GM03348 (cell line): ENCODE results near the gene ECE2.

Experiments used
- DNase-seq: peaks from one replicate; pipeline ENCODE4 v3.0.0; 2012; ENCODE audit warnings: low spot score

Gene ECE2

DNA sequence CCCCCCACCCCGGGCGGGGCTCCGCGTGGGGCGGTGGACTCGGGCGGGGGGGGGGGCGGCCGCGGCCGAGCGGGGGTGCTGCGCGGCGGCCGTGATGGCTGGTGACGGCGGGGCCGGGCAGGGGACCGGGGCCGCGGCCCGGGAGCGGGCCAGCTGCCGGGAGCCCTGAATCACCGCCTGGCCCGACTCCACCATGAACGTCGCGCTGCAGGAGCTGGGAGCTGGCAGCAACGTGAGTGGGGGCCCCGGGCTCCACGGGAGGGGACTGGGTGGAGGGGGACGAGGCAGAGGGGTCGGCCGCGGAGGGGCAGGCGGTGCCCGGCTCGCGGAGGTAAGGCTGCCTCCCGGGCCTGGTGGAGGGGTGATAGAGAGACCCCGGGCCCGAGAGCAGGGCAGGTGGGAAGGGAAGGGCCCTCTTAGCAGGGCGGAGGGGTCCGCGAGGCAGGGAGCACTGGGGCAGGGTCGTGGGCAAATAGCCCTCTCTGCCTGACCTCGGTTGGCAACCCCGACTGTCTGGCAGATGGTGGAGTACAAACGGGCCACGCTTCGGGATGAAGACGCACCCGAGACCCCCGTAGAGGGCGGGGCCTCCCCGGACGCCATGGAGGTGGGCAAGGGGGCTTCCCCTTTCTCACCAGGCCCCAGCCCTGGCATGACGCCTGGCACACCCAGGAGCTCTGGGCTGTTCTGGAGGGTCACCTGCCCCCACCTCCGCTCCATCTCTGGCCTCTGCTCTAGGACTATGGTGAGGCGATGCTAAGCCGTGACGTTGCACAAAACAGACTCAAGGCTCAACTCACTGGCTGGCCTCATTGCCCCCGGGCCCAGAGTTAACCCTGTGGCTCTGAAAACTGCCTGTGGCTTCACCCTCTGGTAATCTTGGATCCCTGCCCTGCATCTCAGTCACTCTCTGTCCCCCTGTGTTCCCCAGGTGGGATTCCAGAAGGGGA, at the start of gene ECE2:
Gene ECE2, plus strand, starts transcription at position 62 of the 950 bp plus-strand sequence. Its CDS starts 132 bp downstream, at position 194.
- DNase-seq, result peak; percentile 74

DNA sequence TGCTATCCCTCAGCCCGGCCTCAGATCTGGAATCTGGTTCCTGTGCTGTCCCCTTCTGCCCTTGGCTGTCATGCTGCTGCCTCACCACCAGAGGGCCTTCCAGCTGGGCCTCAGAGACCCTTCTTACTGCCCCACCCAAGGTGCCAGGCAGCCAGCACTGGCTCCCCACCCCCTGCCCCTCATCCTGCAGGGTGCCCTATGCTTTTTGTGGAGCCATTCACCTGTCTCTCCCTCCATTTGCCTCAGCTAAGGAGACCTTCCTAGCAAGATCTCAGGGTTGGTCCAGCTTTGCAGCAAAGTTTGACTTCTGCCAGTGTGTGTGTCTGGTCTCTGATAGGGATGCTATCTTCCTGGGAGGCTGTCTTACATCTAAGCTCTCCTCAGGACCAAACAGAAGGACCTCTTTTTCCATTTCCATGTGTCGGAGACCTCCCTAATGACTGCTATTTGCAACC, 48.3 kb upstream of the ECE2 start:
- peak; percentile 73 for DNase-seq

DNA sequence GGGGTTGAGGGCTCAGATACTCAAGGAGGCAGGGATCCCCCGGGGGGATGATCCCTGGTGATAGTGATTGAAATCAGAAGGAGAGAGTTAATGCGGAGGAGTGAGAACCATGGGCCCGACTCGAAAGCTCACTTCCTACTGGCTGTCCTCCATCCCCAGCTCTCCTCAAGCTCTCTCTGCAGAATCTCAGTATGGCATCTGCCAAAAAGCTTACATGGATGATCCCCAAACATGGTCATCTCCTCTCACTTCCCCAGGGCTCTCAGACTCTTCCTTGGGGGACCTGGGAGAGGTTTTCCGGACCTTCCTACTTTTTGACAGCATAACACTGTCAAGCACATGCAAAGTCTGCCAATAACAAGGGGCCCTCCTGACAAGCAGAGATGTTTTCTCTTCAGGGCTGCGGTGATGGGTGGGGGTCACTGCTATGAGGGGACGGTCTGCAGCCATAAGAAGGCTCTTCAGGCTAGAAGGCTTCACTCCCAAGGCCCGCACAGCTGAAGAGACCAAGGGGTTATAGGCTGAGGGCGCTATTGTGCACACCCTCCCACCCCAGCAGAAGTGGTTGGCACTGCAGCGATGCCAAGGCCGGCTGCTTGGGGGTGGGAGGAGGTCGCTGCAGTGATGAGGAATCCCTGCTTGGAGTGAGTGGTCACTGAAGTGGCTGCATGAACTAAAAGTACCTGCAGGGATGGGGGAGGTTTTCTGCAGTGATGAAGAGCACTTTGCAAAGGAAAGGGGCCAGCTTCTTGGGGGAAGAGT, 47.3 kb upstream of the ECE2 start:
- DNase-seq, result no peak

DNA sequence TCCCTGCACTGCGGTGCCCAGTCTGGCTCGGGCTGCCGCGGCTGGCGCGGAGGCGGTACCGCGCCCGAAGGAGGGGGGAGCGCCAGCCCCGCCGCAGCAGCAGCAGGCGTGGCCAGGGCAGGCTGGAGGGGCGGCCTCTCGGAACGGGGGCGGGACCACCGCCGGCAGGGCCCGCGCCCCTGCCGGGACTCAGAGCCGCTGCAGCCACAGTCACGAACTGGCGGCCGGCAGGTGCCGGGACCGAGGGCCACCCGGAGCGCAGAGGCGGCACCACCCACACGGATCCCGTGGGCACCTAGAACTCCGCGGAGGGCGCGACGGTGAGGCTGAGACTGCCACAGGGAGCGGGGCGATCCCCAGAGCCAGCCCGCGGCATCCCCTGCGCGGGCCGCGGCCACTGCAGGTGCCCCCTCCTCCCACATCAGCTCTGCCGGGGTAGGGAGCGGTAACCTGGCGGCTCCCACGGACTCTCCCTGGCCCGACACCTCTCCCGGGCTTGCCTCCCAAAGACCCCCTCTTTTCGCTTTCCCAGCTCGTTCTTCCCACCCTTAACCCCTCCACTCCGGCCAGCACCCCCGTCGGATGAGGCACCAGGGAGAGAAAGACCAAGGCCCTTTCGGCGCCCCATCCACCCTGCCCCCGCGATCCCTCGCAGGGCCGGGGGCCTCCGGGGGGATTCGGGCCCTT, 46.3 kb upstream of the ECE2 start, which contains the start of gene VWA5B2:
Gene VWA5B2, plus strand, starts transcription at position 192 of the 687 bp plus-strand sequence. CDS start 944 bp downstream, outside the sequence.
- peak; percentile 84 for DNase-seq

DNA sequence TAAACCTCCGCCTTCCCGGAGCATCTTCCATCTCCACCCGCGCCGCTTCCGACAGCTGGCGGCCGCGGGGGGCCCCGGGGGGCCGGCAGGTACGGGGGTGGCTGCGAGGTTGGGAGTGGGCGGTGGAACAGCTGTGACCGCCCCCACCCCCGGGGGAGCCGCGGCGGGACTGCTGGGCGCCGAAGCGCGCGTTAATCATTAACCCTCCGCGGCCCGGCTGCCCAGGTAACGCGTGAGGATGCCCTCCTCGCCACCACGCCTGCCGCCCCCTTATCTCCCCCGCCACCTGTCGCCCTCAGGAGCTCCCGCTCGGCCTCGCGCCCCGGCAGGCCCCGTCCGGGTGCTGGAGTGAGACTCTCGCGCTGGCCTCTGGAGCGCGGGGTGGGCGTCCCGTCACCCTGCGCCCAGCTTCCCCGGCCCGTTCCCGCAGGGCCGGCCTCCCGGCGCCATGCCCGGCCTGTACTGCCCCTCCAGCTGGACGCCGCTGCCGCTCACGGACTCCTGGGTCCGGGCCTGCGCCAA, 45.7 kb upstream of the ECE2 start:
- peak; percentile 27 for DNase-seq

DNA sequence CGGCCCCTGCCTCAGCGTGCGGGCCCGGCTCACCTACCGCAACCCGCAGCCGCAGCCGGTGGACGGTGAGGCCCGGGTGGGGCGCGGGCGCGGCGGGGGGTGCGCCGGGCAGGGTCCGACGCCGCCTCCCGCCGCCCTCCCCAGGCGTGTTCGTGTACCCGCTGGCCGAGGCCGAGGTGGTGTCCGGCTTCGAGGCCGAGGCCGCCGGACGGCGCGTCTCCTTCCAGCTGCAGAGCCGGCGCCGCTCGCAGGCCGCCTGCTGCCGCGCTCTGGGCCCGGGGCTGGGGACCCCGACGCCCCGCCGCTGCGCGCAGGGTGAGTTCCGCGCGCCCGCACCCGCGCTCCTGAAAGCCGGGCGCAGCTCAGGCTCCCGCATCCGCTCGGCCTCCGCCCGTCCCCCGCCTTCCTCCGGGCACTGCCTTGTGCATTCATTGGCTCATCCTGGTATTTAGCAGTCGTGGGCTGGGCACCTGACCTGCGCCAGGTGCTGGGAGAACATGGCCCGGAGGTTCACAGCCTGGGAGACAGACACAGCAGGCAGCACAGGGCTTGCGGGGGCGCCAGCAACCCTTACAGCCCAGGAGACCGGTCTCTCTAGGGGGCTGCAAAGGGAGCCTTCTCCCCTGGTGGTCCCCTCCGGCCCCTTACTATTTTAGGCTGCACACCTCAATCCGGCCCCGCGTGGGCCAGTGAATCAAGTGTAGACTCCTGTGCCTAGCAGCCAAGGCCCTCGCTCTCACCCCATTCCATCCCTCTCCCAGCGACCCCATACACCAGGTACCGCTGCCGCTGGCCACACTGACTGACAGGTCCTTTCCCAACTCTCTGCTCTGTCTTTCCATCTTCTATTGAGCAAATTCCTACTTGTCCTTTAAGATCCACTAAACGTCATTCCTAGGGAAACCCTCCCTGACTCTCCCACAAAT, 45.0 kb upstream of the ECE2 start:
- peak; percentile 20 for DNase-seq

DNA sequence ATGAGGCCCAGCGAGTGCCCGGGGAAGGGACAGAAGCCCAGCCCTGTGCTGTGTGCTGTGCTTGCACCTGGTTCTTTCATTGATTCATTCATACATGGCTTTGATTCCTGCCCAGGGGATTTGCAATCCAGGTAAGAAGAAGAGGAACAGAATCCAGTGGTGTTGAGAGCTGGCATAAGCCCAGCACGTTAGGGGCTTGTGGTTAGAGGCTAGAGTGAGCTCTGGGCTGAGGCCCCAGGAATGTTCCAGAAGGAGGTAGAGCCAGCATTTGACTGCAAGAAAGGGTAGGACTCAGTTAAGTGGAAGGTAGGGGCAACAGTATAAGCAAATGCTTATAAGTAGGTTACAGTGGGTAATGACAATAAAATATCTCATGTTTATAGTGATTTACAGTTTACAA, 44.2 kb upstream of the ECE2 start:
- no peak for DNase-seq

DNA sequence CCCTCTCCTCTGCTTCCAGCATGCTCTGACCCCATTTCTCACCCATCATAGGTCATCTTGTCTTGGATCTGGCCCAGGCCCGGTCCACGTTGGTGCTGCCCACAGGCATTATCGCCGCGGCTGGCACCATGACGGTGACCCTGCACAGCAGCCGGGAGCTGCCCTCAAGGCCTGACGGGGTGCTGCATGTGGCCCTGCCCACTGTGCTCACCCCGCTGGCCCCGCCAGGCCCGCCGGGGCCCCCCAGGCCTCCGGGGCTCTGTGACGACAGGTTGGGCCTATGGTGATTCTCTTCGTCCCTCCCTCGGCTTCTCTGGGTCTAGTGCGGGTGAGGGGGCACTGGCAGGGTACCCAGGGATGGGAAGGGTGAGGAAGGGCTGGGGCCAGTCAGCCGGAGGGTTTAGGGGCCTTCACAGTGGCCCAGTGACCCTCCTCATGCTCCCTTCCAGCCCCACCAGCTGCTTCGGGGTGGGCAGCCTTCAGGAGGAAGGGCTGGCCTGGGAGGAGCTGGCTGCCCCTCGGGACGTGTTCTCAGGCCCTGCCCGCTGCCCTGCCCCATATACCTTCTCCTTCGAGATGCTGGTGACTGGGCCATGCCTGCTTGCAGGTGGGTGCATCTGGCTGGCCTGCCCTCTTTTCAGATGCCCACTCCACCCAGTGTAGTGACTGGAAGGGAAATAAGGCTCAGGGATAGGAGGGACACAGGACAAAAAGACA, 42.5 kb upstream of the ECE2 start:
- DNase-seq, result no peak

DNA sequence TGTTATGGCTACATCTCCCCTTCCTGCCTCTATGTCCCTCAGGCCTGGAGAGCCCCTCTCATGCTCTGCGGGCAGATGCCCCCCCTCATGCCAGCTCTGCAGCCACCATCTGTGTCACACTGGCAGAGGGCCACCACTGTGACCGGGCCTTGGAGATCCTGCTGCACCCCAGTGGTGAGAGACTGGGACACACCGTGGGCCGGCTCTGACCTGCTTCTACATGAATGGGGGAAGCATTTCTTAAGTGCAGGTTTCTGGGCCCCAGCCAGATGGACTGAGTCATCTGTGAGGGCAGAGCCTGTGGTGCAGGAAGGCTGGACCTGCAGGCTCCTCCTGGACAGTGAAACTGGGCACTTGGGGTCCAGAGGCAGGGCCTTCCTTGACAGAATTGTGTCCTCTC, 41.6 kb upstream of the ECE2 start:
- peak; percentile 70 for DNase-seq

DNA sequence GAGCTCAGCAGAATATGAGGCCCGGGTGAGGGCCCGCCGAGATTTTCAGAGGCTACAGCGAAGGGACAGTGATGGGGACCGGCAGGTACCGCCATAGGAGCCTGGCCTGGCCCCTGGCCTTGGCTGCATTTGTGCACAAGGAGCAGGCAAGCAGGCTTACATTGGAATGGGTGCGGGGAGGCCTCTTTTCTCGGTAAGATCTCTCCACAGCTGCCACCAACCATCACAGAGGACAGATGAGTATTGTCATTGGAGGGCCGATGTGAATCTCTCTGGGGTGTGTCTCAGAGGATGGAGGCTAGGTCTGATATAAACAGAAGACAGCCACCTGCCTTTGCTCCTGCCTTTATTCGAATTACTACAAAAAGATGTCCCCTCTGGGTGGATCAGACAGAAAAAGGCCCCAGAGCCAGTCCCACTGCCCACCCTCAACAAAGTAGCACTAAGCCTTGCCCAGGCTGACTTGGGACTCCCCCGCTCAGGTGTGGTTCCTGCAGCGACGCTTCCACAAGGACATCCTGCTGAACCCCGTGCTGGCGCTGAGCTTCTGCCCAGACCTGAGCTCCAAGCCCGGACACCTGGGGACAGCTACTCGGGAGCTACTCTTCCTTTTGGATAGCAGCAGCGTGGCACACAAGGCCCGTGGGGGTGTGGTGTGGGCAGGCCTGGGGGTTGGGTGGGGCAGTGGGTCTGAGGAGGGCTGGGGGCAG, 41.0 kb upstream of the ECE2 start:
- DNase-seq, result no peak

DNA sequence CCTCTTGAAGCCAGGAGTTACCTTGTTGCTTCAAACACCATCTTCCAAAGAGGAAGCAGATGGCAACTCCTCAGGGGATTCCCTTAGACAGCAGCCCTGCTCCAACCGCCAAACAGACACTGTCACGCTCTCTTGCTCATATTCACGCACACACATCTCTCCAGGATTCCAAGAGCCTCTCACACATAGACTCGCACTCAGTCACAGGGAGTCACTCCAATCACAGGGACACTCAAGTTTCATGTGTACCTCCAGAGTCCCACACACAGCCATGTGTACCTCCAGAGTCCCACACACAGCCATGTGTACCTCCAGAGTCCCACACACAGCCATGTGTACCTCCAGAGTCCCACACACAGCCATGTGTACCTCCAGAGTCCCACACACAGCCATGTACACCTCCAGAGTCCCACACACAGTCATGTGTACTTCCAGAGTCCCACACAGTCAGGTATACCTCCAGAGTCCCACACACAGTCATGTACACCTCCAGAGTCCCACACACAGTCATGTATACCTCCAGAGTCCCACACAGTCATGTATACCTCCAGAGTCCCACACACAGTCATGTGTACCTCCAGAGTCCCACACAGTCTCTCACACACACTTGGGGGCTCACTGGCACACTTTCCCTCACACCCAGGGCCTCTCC, 40.3 kb upstream of the ECE2 start:
- DNase-seq, result no peak

DNA sequence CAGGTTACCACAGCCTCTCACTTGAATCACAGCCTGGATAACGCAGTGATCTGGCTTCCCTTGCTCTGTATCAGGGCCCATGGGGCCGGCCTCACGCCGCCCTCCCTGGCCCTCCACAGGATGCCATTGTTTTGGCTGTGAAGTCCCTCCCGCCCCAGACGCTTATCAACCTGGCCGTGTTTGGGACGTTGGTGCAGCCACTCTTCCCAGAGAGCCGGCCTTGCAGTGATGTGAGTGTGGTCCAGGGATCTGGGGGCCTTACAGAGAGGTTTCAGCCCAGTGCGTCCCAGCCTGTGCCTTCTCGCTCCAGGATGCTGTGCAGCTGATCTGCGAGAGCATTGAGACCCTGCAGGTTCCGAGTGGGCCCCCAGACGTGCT, 39.8 kb upstream of the ECE2 start:
- no peak for DNase-seq

DNA sequence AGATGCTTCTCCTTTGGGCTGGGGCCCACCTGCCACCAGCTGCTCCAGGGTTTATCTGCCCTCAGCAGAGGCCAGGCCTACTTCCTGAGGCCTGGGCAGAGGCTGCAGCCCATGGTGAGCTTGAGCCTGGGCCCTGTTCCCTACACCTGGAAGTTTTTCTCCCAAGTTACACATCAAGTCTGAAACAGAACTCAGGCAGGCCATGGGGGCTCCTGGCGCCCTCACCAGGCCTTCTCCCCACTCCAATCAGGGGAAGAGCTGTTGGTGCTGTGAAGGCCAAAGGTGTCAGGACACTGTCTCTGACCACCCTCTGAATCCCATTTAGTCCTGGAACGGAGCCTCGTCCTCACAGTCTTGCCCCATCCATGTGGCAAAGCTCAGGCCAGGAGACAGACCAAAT, 39.2 kb upstream of the ECE2 start:
- DNase-seq, result no peak

DNA sequence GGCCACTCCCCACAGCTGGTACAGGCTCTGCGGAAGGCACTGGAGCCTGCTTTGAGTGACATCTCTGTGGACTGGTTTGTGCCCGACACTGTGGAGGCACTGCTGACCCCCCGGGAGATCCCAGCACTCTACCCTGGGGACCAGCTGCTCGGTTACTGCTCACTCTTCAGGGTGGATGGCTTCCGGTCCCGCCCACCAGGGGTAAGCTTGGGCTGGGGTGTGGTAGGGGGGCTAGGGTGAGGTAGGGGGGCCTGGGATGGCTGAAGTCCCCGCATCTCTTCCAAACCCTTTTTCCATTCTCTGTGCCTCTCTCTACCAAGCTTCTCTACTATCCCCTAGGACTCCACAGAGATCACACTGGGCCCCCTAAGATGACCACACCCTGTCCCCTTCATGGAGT, 38.6 kb upstream of the ECE2 start:
- no peak for DNase-seq

DNA sequence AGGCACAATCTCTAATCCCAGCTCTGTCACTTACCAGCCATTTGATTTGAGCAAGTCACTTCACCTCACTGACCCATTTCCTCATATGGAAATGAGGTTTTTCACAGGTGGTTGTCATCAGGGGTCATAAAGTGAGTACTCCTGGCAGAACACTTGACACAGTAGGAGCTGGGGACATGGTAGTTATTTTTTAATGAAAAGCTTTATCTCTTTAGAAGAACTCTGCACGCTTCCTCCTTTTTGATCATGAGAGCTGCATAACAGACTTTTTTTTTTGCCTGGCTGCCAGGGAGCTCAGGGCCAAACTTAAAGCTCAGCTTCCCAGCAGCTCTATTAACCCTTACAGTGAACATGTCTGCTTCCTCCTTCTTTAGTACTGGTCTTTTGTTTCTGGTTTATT, 38.0 kb upstream of the ECE2 start:
- no peak for DNase-seq

DNA sequence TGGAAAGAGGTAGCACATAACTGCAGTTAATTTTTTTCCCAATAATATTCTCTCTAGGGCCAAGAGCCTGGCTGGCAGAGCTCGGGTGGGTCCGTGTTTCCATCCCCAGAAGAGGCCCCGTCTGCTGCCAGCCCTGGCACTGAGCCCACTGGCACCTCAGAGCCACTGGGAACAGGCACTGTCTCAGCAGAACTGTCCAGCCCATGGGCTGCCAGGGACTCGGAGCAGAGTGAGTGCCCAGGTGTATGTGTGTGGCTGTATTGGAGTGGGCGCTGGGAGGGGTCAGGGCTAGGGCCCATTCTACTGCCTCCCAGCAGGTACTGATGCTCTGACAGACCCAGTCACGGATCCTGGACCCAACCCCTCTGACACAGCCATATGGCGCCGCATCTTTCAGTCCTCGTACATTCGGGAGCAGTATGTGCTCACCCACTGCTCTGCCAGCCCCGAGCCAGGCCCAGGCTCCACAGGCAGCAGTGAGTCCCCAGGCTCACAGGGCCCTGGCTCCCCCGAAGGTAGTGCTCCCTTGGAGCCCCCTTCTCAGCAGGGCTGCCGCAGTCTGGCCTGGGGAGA, 37.5 kb upstream of the ECE2 start:
- DNase-seq, result no peak

DNA sequence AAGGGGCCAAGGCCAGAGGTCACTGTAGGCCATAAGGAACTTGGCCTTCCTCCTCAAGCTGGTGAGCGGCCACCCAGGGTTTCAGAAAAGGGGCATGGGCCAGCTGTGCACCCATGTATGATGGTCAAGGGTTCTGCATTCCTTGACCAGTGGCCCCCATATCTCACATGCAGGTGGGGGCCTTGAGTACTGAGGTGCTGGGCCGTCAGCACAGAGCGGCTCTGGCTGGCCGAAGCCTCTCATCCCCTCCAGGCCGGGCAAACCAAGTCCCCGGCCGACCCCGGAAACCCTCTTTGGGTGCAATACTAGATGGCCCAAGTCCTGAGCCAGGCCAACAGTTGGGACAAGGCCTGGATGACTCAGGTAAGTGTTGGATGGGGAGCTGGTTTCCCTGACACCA, 36.6 kb upstream of the ECE2 start:
- DNase-seq, result peak; percentile 1

DNA sequence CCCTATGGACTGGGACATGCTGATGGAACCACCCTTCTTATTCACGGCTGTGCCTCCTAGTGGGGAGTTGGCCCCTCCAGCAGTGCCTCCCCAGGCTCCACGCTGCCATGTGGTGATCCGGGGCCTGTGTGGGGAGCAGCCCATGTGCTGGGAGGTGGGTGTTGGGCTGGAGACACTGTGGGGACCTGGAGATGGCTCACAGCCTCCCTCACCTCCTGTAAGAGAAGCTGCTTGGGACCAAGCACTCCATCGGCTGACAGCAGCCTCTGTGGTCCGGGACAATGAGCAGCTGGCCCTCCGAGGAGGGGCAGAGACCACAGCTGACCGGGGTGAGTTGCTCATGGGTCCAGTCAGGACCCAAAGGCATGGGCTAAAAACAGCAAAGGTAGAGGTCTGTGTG, 36.1 kb upstream of the ECE2 start:
- no peak for DNase-seq
